Spleen (tissue), 11 donors: Measurements from ENCODE around the gene ERMP1. TPM values are rescaled to one million over a fixed set of nuclear protein-coding genes. Genes with fewer than 3 reads are reported as not detected.
"Not testable (repeated sequence)": the region's sequence is repeated elsewhere in the genome, so short reads cannot be mapped to it uniquely, and the experiment has no call there.

ENCODE experiments used
- DNase-seq: peaks from one replicate; pipeline ENCODE4 v3.0.0-alpha.2; 2020
- H3K27ac ChIP-seq, 8 donors: fragments of 200-600 bp; sonication (generic) in 7 of 8; 1 replicate in 4 of 8; 2 replicates in 4 of 8; pipeline versions ENCODE4 v1.5.0 to v1.8.0; 2016 to 2021; ENCODE audit warnings: inconsistent platforms in 4 of 8, mild to moderate bottlenecking in 4 of 8, moderate library complexity in 1 of 8
- H3K27me3 ChIP-seq, 7 donors: fragments of 200-600 bp; sonication (generic) in 6 of 7; replicated peaks in 1 of 7; 1 replicate in 4 of 7; 2 replicates in 3 of 7; pipeline versions ENCODE4 v1.5.0 to v1.8.0; 2016 to 2021; ENCODE audit warnings: inconsistent platforms in 3 of 7, mild to moderate bottlenecking in 1 of 7
- H3K36me3 ChIP-seq, 6 donors: fragments of 200-600 bp; sonication (generic) in 5 of 6; 1 replicate in 4 of 6; 2 replicates in 2 of 6; pipeline versions ENCODE4 v1.5.0 to v1.8.0; 2016 to 2021; ENCODE audit warnings: inconsistent platforms in 2 of 6
- H3K4me1 ChIP-seq, 6 donors: fragments of 200-600 bp; sonication (generic) in 5 of 6; 1 replicate in 3 of 6; 2 replicates in 3 of 6; pipeline versions ENCODE4 v1.5.0 to v1.8.0; 2016 to 2021; ENCODE audit warnings: inconsistent platforms in 3 of 6
- H3K4me3 ChIP-seq, 8 donors: fragments of 200-600 bp; sonication (generic) in 7 of 8; 1 replicate in 4 of 8; 2 replicates in 4 of 8; pipeline versions ENCODE4 v1.5.0 to v1.8.0; 2016 to 2021; ENCODE audit warnings: inconsistent platforms in 4 of 8, mild to moderate bottlenecking in 4 of 8, moderate library complexity in 2 of 8
- H3K9me3 ChIP-seq, 8 donors: fragments of 200-600 bp; sonication (generic) in 7 of 8; 1 replicate in 4 of 8; 2 replicates in 4 of 8; pipeline versions ENCODE4 v1.5.0 to v1.8.0; 2016 to 2021; ENCODE audit warnings: inconsistent platforms in 4 of 8
- CTCF ChIP-seq, 11 experiments: fragments of 200-600 bp in 7 of 11; fragments of 450-650 bp in 4 of 11; sonication (generic) in 4 of 11; IDR thresholded peaks in 8 of 11; conservative IDR thresholded peaks in 3 of 11; 1 replicate in 7 of 11; 2 replicates in 4 of 11; pipeline versions ENCODE4 v1.4.0 to v1.8.0; 2016 to 2021; ENCODE audit warnings: antibody characterized with exemption in 11 of 11, inconsistent platforms in 4 of 11, mild to moderate bottlenecking in 1 of 11
- POLR2A ChIP-seq, 3 donors: fragments of 450-650 bp; IDR thresholded peaks; one replicate each; pipeline ENCODE4 v1.5.1; 2017; ENCODE audit warnings: antibody characterized with exemption in 3 of 3, mild to moderate bottlenecking in 1 of 3
- POLR2AphosphoS5 ChIP-seq, 3 donors: sonication (generic); formaldehyde crosslinking; IDR thresholded peaks; one replicate each; pipeline ENCODE4 v1.5.1; 2017; ENCODE audit warnings: antibody characterized with exemption in 3 of 3
- WGBS, 5 donors: extraction: QIAGEN DNeasy Blood & Tissue Kit in 3 of 5; methylation state at CpG; one replicate each; pipeline versions ENCODE4 v1.1.5 to v1.1.7; 2013 to 2018; 5-methylcytosine and 5-hydroxymethylcytosine counted together
- intact Hi-C: fragments of 100-400 bp; cut with DNase I; formaldehyde crosslinking; loops from one replicate; pipeline ENCODE4 v1.15.0; 2023; ENCODE audit warnings: low total_unique reads
- polyA plus RNA-seq, 3 donors: library from polyadenylated mRNA; stranded (reverse); fragments of 200-250 nt; gene quantifications; one replicate each; pipeline ENCODE4 v1.2.1, GENCODE V29; 2013
- total RNA-seq, 7 donors: library from RNA; depleted of rRNA in 3 of 7; stranded (reverse); fragments of >200 nt in 3 of 7; fragmentation: NEBNext Ultra II Directional in 4 of 7; extraction: Animal tissue kit (Norgen Biotek cat#: 25700) in 4 of 7; gene quantifications; one replicate each; pipeline versions ENCODE4 v1.1.0 to v1.2.1, GENCODE V29; 2016 to 2021
- donor health status: healthy with polysubstance abuse.
- donor health status: DM: no; HTN: no; CAD: no; lungs with moderate emphysema.
- donor health status: DM: no; HTN: no; CAD: no.
- donor health status: Bipolar disorder and iron deficiency.
- donor health status: healthy.
- donor health status: DM: no; HTN: no; CAD: no.
- donor health status: DM: yes; HTN: yes; CAD: no.

The ERMP1 gene
- total and polyA plus RNA-seq, 10 donors = 1.9 to 15.5 (median 12.8) TPM

- DNase-seq = no peak
- Histone ChIP-seq H3K4me1 (no peaks in the 10 kb centered on the region), H3K4me3 (no peak overlapping the region), H3K36me3 (peaks cover 0 to 81% (median 21%) of the 10 kb centered on the region in 6 donors), H3K27ac (no peak overlapping the region), H3K27me3 (no peaks in the 10 kb centered on the region), H3K9me3 (no peaks in the 10 kb centered on the region)
- intact Hi-C loops = no loop called here
- TF ChIP-seq POLR2AphosphoS5 (IDR thresholded peaks at IDR 0.05) (no peak), POLR2A (IDR thresholded peaks at IDR 0.05) (no peak), CTCF (IDR thresholded peaks at IDR 0.05 in 8 of 11, conservative IDR thresholded peaks at IDR 0.05 in 3 of 11) (no peak)
- 93 to 100% (median 98%) methylated on average over 1 of the region's 1 CpG for WGBS, 5 donors
These were observed 21.2 kb downstream of the ERMP1 start for GRCh38 chr9:5811751-5812150.

- H3K27me3 ChIP-seq = no peaks in the 10 kb centered on the region
- intact Hi-C loops = no loop called here
- H3K36me3 ChIP-seq = peaks cover 0 to 74% (median 8%) of the 10 kb centered on the region in 6 donors
- H3K27ac ChIP-seq = no peak overlapping the region
- H3K4me3 ChIP-seq = no peak overlapping the region
- no peak for TF ChIP-seq POLR2AphosphoS5 (IDR thresholded peaks at IDR 0.05)
- TF ChIP-seq CTCF (IDR thresholded peaks at IDR 0.05 in 8 of 11, conservative IDR thresholded peaks at IDR 0.05 in 3 of 11) = no peak
- whole genome bisulfite sequencing, 5 donors = 78 to 99% (median 95%) methylated on average over 3 of the region's 3 CpGs
- H3K9me3 ChIP-seq = no peaks in the 10 kb centered on the region
- no peaks in the 10 kb centered on the region for H3K4me1 ChIP-seq
- DNase-seq = no peak
These were observed 27.4 kb downstream of the ERMP1 start for GRCh38 chr9:5805478-5805877.

GRCh38 chr9:5801739-5802113 is 31.2 kb downstream of the ERMP1 start:
- intact Hi-C loops = no loop called here
- peaks cover 0 to 4% (median 0%) of the 10 kb centered on the region in 6 donors for H3K4me1 ChIP-seq
- H3K9me3 ChIP-seq = no peaks in the 10 kb centered on the region
- DNase-seq = no peak
- no peak overlapping the region for H3K27ac ChIP-seq
- 93 to 99% (median 97%) methylated on average over 3 of the region's 3 CpGs for WGBS, 5 donors
- H3K27me3 ChIP-seq = no peaks in the 10 kb centered on the region
- H3K36me3 ChIP-seq = peaks cover 0 to 65% (median 0%) of the 10 kb centered on the region in 6 donors
- H3K4me3 ChIP-seq = no peak overlapping the region
- no peak for TF ChIP-seq POLR2A (IDR thresholded peaks at IDR 0.05)
- TF ChIP-seq CTCF (IDR thresholded peaks at IDR 0.05 in 8 of 11, conservative IDR thresholded peaks at IDR 0.05 in 3 of 11) = no peak
- no peak for TF ChIP-seq POLR2AphosphoS5 (IDR thresholded peaks at IDR 0.05)

GRCh38 chr9:5800969-5801738 is 31.8 kb downstream of the ERMP1 start:
- H3K27ac ChIP-seq = no peak overlapping the region
- intact Hi-C loops = no loop called here
- H3K27me3 ChIP-seq = no peaks in the 10 kb centered on the region
- no peak for DNase-seq
- H3K36me3 ChIP-seq = peaks cover 0 to 67% (median 0%) of the 10 kb centered on the region in 6 donors
- H3K4me1 ChIP-seq = peaks cover 0 to 4% (median 0%) of the 10 kb centered on the region in 6 donors
- no peaks in the 10 kb centered on the region for H3K9me3 ChIP-seq
- 85 to 92% (median 89%) methylated on average over 4 of the region's 4 CpGs for WGBS, 5 donors
- TF ChIP-seq CTCF (IDR thresholded peaks at IDR 0.05 in 8 of 11, conservative IDR thresholded peaks at IDR 0.05 in 3 of 11) = no peak
- TF ChIP-seq POLR2AphosphoS5 (IDR thresholded peaks at IDR 0.05) = no peak
- no peak for TF ChIP-seq POLR2A (IDR thresholded peaks at IDR 0.05)
- no peak overlapping the region for H3K4me3 ChIP-seq

- H3K4me3 ChIP-seq, H3K27ac ChIP-seq, H3K9me3 ChIP-seq, H3K4me1 ChIP-seq, H3K27me3 ChIP-seq, DNase-seq, intact Hi-C loops: not testable (repeated sequence)
- 90 to 95% (median 91%) methylated on average over 7 of the region's 7 CpGs for WGBS, 5 donors
- H3K36me3 ChIP-seq = peaks cover 0 to 69% (median 0%) of the 10 kb centered on the region in 6 donors
These were observed 32.5 kb downstream of the ERMP1 start for GRCh38 chr9:5800378-5800777.
